Upper lobe of right lung (tissue), 1 donor: ENCODE data around the gene KBTBD8. TPM values are rescaled to one million over a fixed set of nuclear protein-coding genes. Genes with fewer than 3 reads are reported as not detected.

Experiments used
- ATAC-seq: fragments of 200-7000 bp; cut with Tn5 transposase; one replicate; pipeline ENCODE4 v1.9.1; 2020; ENCODE audit warnings: mild to moderate bottlenecking, moderate library complexity
- DNase-seq: peaks from one replicate; pipeline ENCODE4 v3.0.0-alpha.2; 2020
- H3K27ac ChIP-seq: fragments of 200-600 bp; one replicate; pipeline ENCODE4 v1.8.0; 2022
- H3K27me3 ChIP-seq: fragments of 200-600 bp; one replicate; pipeline ENCODE4 v1.8.0; 2022; ENCODE audit warnings: mild to moderate bottlenecking
- H3K36me3 ChIP-seq: fragments of 200-600 bp; one replicate; pipeline ENCODE4 v1.8.0; 2022
- H3K4me1 ChIP-seq: fragments of 200-600 bp; one replicate; pipeline ENCODE4 v1.8.0; 2022
- H3K4me3 ChIP-seq: fragments of 200-600 bp; one replicate; pipeline ENCODE4 v1.8.0; 2022; ENCODE audit warnings: mild to moderate bottlenecking
- H3K9me3 ChIP-seq: fragments of 200-600 bp; one replicate; pipeline ENCODE4 v1.8.0; 2022
- CTCF ChIP-seq: fragments of 200-600 bp; IDR thresholded peaks from one replicate; pipeline ENCODE4 v1.8.0; 2022; ENCODE audit warnings: antibody characterized with exemption
- intact Hi-C: fragments of 100-400 bp; cut with DNase I; formaldehyde crosslinking; loops from one replicate; pipeline ENCODE4 v1.11.0; 2022
- total RNA-seq: library from RNA; stranded (reverse); fragmentation: NEBNext Ultra II Directional; extraction: Animal tissue kit (Norgen Biotek cat#: 25700); gene quantifications from one replicate; pipeline ENCODE4 v1.2.1, GENCODE V29; 2021
- donor health status: DM: no; HTN: yes; CAD: no; lungs with severe emphysema.

Gene KBTBD8
- total RNA-seq, 1 donor from 2014 or later, result 6.0 TPM

- intact Hi-C loops, result no loop called here
- Histone ChIP-seq H3K4me3 (no peak overlapping the region), H3K9me3 (no peaks in the 10 kb centered on the region), H3K4me1 (no peaks in the 10 kb centered on the region), H3K36me3 (peaks cover 13% of the 10 kb centered on the region), H3K27me3 (no peaks in the 10 kb centered on the region), H3K27ac (no peak overlapping the region)
- ATAC-seq (no peak), DNase-seq (no peak)
- no peak for TF ChIP-seq CTCF
These were observed 8.4 kb downstream of the KBTBD8 start for GRCh38 chr3:67006460-67006859.

- ATAC-seq (no peak), DNase-seq (no peak)
- Histone ChIP-seq H3K36me3 (peaks cover 13% of the 10 kb centered on the region), H3K27me3 (no peaks in the 10 kb centered on the region), H3K9me3 (no peaks in the 10 kb centered on the region), H3K4me1 (no peaks in the 10 kb centered on the region), H3K4me3 (no peak overlapping the region), H3K27ac (no peak overlapping the region)
- intact Hi-C loops, result no loop called here
- TF ChIP-seq CTCF, result no peak
These were observed 10.3 kb downstream of the KBTBD8 start for GRCh38 chr3:67008388-67008787.

GRCh38 chr3:67009716-67010115, 11.6 kb downstream of the KBTBD8 start:
- no peak for ATAC-seq
- intact Hi-C loops, result no loop called here
- no peak overlapping the region for H3K4me3 ChIP-seq
- no peak overlapping the region for H3K27ac ChIP-seq
- peaks cover 13% of the 10 kb centered on the region for H3K36me3 ChIP-seq
- no peak for TF ChIP-seq CTCF
- H3K9me3 ChIP-seq, result no peaks in the 10 kb centered on the region
- H3K27me3 ChIP-seq, result no peaks in the 10 kb centered on the region
- no peaks in the 10 kb centered on the region for H3K4me1 ChIP-seq
- no peak for DNase-seq

- TF ChIP-seq CTCF, result no peak
These were observed 13.5 kb downstream of the KBTBD8 start for GRCh38 chr3:67011414-67012131.

GRCh38 chr3:67012564-67012963, 14.5 kb downstream of the KBTBD8 start:
- H3K27ac ChIP-seq, result no peak overlapping the region
- H3K27me3 ChIP-seq, result no peaks in the 10 kb centered on the region
- ATAC-seq (no peak), DNase-seq (no peak)
- intact Hi-C loops, result no loop called here
- H3K4me1 ChIP-seq, result no peaks in the 10 kb centered on the region
- peaks cover 13% of the 10 kb centered on the region for H3K36me3 ChIP-seq
- no peak overlapping the region for H3K4me3 ChIP-seq
- no peaks in the 10 kb centered on the region for H3K9me3 ChIP-seq
- no peak for TF ChIP-seq CTCF

More at GRCh38 chr3:67011414-67012131, 13.5 kb downstream of the KBTBD8 start:
- intact Hi-C loops, result no loop called here
- Histone ChIP-seq H3K36me3 (peaks cover 13% of the 10 kb centered on the region), H3K27me3 (no peaks in the 10 kb centered on the region), H3K4me1 (no peaks in the 10 kb centered on the region), H3K9me3 (no peaks in the 10 kb centered on the region), H3K4me3 (no peak overlapping the region), H3K27ac (no peak overlapping the region)
- DNase-seq, result no peak
- no peak for ATAC-seq
